Activated CD8-positive, alpha-beta memory T cell treated with anti-CD3 and anti-CD28 coated beads, Interleukin-2, amount 50 U/mL, for 1 hour (primary cell): ENCODE measurements around the gene KCNQ5.
"Not testable (repeated sequence)": the region's sequence is repeated elsewhere in the genome, so short reads cannot be mapped to it uniquely, and the experiment has no call there.

ENCODE experiments used
- DNase-seq: peaks from one replicate; pipeline ENCODE4 v3.0.0-alpha.2; 2020; ENCODE audit errors: extremely low read depth

The KCNQ5 gene

DNA sequence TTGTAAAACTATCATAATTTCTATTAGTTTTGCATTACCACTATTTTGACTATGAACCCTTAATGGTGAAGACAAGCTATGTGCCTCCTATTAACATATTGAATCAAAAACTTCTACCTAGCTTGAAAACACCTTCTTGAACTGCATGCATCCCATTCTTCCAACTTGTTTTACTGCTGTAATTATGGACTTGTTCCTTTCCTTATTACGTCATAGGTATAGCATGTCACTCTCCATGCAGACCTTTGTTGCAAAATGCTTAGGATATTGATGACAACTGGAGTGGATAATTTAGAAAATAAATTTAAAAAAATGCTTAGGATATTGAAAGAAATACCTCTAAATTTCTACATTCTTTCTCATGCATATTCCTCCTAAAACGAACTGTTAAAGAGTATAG, 219.3 kb downstream of the KCNQ5 start:
- DNase-seq, result no peak

DNA sequence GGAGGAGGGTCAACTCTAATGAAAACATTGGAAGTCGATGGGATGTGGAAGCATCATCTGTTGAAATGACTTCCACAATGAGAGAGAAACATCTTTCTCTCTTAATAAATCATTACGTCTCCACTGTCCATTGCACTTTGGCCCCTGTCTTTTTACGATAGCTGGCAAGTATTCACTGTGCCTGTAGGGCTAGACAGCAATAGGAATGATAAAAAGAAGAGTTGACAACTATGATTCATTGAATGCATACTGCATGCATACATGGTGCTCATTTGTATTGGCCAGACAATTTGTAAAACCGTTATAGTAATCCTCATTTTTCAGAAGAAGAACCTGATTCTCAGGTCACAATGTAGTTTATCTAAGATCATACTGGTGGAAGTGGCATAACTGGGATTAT, 220.3 kb downstream of the KCNQ5 start:
- no peak for DNase-seq

DNA sequence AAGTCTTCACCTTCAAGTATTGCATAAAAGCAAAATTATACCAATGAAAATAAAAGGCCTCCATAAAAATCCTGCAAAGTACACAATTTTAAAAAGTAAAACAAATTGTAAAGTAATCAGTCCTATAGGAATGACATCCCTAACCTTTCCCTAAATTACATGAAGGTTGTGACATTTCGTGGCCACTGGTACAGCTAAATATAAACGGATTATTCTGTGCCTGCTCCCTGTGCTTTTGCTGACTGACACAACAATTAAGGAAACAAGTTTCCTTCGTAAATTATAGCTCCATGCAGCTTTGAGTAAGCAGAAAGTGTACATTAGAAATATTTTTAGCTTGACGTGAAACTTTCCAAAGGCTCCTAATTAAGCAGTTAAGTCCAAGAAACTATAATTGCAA, 222.8 kb downstream of the KCNQ5 start:
- no peak for DNase-seq

DNA sequence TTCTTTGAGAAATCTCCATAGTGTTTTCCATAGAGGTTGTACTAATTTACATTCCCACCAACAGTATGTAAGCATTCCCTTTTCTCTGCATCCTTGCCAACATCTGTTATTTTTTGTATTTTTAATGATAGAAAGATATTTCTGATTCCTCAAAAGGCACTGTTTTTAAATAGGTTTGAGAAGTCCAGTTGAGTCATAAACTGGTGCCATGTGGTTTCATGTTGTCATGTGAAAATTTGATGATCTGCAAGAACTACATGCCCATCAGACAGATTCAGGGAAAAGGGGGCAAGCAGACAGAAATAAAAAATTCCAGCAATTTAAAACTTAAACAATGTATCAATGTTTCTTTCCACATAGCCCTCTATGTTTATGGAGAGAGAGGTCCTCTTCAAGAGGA, 227.5 kb downstream of the KCNQ5 start:
- no peak for DNase-seq

DNA sequence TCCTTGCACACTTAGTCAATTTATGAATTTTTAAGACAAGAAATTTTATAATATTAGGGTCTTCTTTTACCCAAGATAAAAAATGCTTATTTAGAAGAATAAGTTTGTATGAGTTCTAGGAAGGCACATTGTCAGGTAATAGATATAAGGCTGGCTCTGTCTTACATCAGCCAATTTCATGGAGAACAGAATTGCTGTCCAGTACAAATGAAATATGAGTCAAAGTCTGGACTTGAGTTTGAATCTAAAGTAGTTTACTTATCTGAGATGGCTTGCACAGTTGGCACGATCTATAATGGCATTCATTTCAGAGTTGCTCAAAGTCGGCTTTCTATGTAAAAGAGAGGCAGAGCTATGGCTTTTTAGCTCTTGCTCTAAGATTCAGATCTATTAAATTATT, 228.2 kb downstream of the KCNQ5 start:
- no peak for DNase-seq

- no peak for DNase-seq
Measured at GRCh38 chr6:72850469-72850868, 228.6 kb downstream of the KCNQ5 start.

- no peak for DNase-seq
Measured at GRCh38 chr6:72855471-72855870, 233.6 kb downstream of the KCNQ5 start.

- DNase-seq, result no peak
Measured at GRCh38 chr6:72856801-72857200, 234.9 kb downstream of the KCNQ5 start.

DNA sequence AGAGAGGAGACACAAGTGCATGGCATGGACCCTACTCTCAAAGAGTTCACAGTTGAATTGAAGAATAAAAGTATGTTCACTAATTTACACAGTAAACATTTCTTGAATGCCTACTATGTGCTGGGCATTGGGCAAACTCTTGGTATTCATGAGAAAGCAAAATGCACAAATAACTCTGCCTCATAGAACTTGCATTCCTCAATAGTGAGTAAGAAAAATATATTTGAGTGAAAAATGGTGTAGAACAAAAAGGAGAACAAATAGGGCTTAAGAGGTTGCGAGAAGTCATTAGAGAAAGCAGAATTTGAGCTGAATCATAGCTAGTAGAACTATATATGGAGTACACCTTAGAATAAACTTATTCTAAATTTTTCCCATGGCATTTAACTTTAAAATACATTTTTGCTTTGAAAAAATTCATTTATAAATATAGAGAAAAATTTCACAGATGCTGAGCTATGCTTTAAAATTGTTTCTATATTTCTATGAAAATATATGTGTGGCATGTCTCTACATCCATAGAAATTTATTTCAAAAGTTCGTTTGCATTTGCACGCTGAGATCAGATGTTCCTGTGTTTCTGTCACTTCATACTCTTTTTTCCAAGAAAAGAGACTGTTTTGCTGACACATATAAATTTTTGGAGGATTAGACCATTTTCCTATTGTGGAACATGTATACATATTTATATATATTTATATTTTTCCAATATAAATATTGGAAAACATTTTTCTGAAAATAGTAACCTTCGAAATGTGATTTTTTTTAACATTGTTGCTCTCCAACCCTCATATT, 236.1 kb downstream of the KCNQ5 start:
- no peak for DNase-seq

DNA sequence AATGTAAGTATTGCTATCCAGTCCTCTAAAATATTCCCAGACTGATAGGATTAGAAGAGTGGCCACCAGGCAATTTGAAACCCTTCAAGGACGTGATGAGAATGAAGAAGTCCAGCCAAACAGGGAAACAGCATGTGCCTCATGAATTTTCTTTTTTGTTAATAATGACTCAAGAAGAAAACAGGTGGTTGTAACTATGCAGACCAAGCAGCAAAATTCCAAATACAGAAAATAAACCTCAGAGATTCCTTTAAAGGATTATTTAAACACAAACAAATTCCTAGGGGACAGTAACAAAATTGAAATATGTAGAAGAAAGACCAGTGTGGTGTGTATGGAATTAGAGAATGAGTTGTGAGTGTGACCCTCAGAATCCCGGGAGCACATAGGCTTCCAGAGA, 239.2 kb downstream of the KCNQ5 start:
- DNase-seq, result no peak

DNA sequence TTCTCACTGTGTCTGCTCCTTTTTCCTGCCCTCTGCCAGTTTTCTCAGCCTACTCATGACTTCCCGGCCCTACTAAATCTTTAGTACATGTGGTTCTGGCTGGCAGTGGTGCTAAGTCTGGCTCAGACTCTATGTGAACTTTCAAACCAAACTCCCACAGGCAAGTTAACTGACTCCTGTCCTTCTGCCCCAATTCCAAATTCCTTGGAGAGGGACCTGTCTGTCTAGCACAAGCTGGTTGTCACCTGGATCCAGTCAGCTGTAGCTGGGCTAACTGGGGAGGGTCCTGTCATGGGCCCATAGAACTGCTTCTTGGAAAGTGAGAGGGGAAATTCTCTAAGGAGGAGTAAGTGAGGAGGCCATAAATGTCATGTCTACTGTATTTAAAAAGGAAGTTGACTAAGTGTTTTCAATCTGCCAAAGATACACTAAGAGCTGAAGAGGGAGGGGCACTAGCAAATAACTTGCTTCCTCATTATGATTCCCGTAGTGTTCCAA, 240.1 kb downstream of the KCNQ5 start:
- DNase-seq, result no peak

- no peak for DNase-seq
Measured at GRCh38 chr6:72863131-72863530, 241.3 kb downstream of the KCNQ5 start.

DNA sequence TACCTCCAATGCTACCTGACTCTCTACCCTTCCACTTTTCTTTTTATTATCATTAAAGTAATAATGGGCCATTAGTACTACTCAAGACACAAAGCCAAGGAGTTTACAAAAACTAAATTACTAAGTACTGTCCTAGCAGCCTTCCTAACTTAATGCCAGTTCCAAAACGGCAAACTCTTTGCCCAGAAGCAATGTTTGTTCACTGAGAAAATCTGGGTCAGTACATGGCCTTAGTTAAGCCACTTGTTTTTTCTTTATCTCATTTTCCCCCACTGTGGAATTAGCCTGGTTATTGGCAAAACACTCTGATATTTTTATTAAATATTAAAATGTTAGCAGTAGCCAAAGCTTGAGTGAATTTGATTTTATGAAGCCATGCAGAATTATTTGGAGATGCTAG, 242.4 kb downstream of the KCNQ5 start:
- no peak for DNase-seq

DNA sequence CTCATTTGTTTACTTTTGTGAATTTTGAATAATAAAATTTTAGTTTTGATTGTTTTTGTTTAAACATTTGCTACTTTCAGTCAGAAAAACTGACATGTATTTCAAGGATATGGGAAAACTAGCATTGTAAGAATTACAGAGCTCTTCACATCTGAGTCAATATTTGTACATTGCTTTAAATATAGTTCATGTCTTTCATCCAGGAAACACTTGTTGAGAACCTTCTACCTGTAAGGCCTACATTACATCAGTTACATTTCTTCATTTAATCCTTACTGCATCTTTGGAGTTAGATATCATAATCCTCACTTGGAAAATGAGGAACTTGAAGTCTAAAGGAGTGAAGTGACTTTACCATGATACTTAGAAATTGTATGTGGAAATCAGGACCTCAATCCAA, 242.9 kb downstream of the KCNQ5 start:
- no peak for DNase-seq

- DNase-seq, result no peak
Measured at GRCh38 chr6:72865467-72865866, 243.6 kb downstream of the KCNQ5 start.

GRCh38 chr6:72869621-72870020, 247.8 kb downstream of the KCNQ5 start:
- DNase-seq, result no peak

DNA sequence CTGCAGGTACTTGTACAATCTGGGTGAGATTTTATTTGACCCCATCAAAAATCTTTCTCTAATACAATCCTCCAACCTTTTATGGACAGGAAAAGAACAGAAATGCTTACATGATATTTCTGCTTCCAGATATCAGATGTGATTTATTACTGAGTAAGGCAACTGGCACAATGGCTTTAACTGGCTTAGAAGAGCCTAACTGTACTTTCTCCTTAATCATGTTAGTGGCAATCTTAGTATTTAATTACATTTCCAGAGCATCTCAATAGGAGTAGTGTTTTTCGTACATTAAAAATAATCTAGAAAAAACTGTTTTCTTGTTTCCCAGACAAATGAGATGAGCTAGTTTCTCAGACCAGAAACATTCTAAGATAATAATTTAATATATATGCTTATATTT, 251.6 kb downstream of the KCNQ5 start:
- no peak for DNase-seq

DNA sequence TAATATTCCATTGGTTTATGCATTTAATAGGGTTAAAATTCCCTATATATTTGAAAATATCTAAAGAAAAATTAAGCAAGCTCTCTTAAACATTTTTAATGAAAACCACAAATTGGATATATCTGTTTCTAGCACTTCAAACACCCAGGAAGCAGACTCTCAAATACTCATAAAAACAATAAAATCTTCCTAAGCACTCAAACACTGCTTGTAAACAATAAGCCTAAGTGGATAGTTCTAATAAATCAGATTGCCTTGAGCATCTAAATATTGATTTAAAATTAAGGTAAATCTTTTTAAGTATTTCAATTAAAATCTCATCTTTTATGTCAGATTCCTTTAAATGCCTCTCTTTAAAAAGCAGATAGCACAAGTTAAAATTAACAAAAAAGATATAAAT, 254.4 kb downstream of the KCNQ5 start:
- no peak for DNase-seq

GRCh38 chr6:72886170-72886569, 264.3 kb downstream of the KCNQ5 start:
- DNase-seq, result no peak

DNA sequence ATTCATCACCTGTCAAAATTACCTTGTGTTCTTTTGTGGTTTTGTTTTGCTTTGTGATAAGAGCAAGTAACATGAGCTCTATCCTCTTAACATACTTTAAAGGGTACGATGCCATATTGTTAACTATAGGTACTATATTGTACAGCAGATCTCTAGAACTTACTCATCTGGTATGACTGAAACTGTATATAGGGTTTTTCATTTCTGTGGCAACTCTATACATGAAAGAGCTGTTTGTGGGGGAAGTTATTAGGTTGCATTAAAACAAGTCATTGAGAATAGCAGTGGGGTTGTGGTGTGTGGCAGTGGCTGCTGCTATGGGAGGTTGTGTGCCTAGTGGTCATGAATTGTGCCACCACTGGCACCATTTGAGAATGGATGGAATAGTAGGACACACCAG, 268.4 kb downstream of the KCNQ5 start:
- no peak for DNase-seq

DNA sequence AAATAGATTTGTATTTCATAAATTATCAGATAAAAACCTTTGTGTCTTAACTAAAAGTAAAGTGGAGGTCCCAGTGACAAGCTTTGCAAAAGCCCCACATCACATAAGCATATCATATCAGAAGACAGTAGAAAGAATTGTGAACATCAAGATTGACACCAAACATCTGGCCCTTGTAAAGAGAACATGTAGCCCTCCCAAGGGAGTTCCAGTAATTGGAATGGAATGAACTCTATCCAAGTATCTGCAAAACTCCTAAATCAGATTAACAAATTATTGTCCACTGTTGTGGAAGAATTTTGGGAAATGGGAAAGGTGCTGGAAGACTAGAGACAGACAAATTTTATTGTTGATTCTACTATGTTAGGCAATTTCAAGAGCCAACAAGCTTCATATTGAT, 268.8 kb downstream of the KCNQ5 start:
- DNase-seq, result no peak

- no peak for DNase-seq
Measured at GRCh38 chr6:72892901-72893300, 271.0 kb downstream of the KCNQ5 start.

- DNase-seq, result no peak
Measured at GRCh38 chr6:72894091-72894490, 272.2 kb downstream of the KCNQ5 start.

- DNase-seq, result not testable (repeated sequence)
Measured at GRCh38 chr6:72898313-72898712, 276.4 kb downstream of the KCNQ5 start.
